GM12878 (cell line): ENCODE measurements around the gene DDX27.

Experiments used
- EED ChIP-seq: sonication (generic); IDR thresholded peaks from 2 replicates; pipeline ENCODE4 v1.6.1; 2016; ENCODE audit warnings: antibody characterized with exemption, low read depth
- ESRRA ChIP-seq: IDR thresholded peaks from 2 replicates; pipeline ENCODE4 v1.6.1; 2012; ENCODE audit warnings: mild to moderate bottlenecking, low read length, improper control_type of control experiment
- TF ChIP-seq, protein P1 (sequence below): fragments of 450-650 bp; formaldehyde crosslinking; IDR thresholded peaks from 2 replicates; pipeline ENCODE4 v1.5.0; 2022; ENCODE audit warnings: mild to moderate bottlenecking, missing genetic modification characterization
- TF ChIP-seq, protein P2 (sequence below): IDR thresholded peaks from 2 replicates; pipeline ENCODE4 v1.6.1; 2012; ENCODE audit warnings: mild to moderate bottlenecking, low read depth, low read length

DNA sequence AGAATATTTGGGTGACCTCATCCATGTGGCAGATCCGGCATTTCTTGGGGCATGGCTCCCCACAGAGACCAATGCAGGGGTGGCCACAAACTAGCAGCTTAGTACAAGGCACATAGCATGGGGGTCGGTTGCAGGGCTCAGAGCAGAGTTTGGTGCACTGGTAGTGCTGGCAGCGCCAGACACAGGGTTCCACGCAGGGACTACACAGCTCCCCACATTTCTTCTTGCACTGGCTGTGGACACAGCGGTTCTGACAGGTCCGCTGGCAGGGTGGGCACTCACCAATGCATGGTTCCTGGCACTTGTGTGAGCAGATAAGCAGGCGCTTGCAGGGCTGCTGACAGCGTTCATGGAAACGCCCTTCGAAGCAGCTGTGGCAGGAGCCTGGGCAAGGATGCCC, 29.1 kb downstream of the DDX27 start:
- TF ChIP-seq, protein P1, sequence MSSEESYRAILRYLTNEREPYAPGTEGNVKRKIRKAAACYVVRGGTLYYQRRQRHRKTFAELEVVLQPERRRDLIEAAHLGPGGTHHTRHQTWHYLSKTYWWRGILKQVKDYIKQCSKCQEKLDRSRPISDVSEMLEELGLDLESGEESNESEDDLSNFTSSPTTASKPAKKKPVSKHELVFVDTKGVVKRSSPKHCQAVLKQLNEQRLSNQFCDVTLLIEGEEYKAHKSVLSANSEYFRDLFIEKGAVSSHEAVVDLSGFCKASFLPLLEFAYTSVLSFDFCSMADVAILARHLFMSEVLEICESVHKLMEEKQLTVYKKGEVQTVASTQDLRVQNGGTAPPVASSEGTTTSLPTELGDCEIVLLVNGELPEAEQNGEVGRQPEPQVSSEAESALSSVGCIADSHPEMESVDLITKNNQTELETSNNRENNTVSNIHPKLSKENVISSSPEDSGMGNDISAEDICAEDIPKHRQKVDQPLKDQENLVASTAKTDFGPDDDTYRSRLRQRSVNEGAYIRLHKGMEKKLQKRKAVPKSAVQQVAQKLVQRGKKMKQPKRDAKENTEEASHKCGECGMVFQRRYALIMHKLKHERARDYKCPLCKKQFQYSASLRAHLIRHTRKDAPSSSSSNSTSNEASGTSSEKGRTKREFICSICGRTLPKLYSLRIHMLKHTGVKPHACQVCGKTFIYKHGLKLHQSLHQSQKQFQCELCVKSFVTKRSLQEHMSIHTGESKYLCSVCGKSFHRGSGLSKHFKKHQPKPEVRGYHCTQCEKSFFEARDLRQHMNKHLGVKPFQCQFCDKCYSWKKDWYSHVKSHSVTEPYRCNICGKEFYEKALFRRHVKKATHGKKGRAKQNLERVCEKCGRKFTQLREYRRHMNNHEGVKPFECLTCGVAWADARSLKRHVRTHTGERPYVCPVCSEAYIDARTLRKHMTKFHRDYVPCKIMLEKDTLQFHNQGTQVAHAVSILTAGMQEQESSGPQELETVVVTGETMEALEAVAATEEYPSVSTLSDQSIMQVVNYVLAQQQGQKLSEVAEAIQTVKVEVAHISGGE, result no peak
- TF ChIP-seq EED (no peak), ESRRA (no peak)
- TF ChIP-seq, protein P2, sequence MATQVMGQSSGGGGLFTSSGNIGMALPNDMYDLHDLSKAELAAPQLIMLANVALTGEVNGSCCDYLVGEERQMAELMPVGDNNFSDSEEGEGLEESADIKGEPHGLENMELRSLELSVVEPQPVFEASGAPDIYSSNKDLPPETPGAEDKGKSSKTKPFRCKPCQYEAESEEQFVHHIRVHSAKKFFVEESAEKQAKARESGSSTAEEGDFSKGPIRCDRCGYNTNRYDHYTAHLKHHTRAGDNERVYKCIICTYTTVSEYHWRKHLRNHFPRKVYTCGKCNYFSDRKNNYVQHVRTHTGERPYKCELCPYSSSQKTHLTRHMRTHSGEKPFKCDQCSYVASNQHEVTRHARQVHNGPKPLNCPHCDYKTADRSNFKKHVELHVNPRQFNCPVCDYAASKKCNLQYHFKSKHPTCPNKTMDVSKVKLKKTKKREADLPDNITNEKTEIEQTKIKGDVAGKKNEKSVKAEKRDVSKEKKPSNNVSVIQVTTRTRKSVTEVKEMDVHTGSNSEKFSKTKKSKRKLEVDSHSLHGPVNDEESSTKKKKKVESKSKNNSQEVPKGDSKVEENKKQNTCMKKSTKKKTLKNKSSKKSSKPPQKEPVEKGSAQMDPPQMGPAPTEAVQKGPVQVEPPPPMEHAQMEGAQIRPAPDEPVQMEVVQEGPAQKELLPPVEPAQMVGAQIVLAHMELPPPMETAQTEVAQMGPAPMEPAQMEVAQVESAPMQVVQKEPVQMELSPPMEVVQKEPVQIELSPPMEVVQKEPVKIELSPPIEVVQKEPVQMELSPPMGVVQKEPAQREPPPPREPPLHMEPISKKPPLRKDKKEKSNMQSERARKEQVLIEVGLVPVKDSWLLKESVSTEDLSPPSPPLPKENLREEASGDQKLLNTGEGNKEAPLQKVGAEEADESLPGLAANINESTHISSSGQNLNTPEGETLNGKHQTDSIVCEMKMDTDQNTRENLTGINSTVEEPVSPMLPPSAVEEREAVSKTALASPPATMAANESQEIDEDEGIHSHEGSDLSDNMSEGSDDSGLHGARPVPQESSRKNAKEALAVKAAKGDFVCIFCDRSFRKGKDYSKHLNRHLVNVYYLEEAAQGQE, result no peak
